WTC11 (cell line): Measurements from ENCODE around the gene TFAP2B. TPM values are rescaled to one million over a fixed set of nuclear protein-coding genes. Genes with fewer than 3 reads are reported as not detected.

Experiments used
- CREB1 ChIP-seq: sonication (generic); formaldehyde crosslinking; IDR thresholded peaks from 2 replicates; pipeline ENCODE4 v1.8.0; 2023; ENCODE audit warnings: mild to moderate bottlenecking, missing genetic modification reagents
- EMX1 ChIP-seq: fragments of 250-450 bp; sonication (Bioruptor Pico); IDR thresholded peaks from 2 replicates; pipeline ENCODE4 v1.8.0; 2021; ENCODE audit warnings: mild to moderate bottlenecking
- ETV6 ChIP-seq: sonication (generic); formaldehyde crosslinking; IDR thresholded peaks from 2 replicates; pipeline ENCODE4 v1.8.1; 2022; ENCODE audit warnings: mild to moderate bottlenecking, missing genetic modification reagents
- FOXK1 ChIP-seq: sonication (generic); formaldehyde crosslinking; IDR thresholded peaks from 2 replicates; pipeline ENCODE4 v1.8.0; 2022; ENCODE audit warnings: mild to moderate bottlenecking, moderate library complexity, missing genetic modification reagents
- GRHL2 ChIP-seq: fragments of 250-450 bp; sonication (Bioruptor Pico); IDR thresholded peaks from 2 replicates; pipeline ENCODE4 v1.8.0; 2022; ENCODE audit warnings: mild to moderate bottlenecking, moderate library complexity; ENCODE audit not compliant: insufficient replicate concordance, severe bottlenecking
- MYBL2 ChIP-seq: sonication (generic); formaldehyde crosslinking; IDR thresholded peaks from 2 replicates; pipeline ENCODE4 v1.8.1; 2023; ENCODE audit warnings: mild to moderate bottlenecking, moderate library complexity, missing genetic modification reagents
- NR2C2 ChIP-seq: sonication (generic); formaldehyde crosslinking; IDR thresholded peaks from 2 replicates; pipeline ENCODE4 v1.8.0; 2022; ENCODE audit warnings: mild to moderate bottlenecking, missing genetic modification reagents
- NR3C1 ChIP-seq: sonication (generic); formaldehyde crosslinking; conservative IDR thresholded peaks from 2 replicates; pipeline ENCODE4 v1.8.1; 2023; ENCODE audit warnings: low read depth, mild to moderate bottlenecking, missing genetic modification reagents
- PRRX2 ChIP-seq: fragments of 250-450 bp; sonication (Bioruptor Pico); IDR thresholded peaks from 2 replicates; pipeline ENCODE4 v1.8.0; 2021; ENCODE audit warnings: mild to moderate bottlenecking
- RELA ChIP-seq: sonication (generic); formaldehyde crosslinking; IDR thresholded peaks from 2 replicates; pipeline ENCODE4 v1.8.1; 2022; ENCODE audit warnings: missing genetic modification reagents, mild to moderate bottlenecking, borderline replicate concordance
- SMAD3 ChIP-seq: sonication (generic); formaldehyde crosslinking; IDR thresholded peaks from 2 replicates; pipeline ENCODE4 v1.8.0; 2022; ENCODE audit warnings: missing genetic modification reagents, mild to moderate bottlenecking, borderline replicate concordance
- SMAD4 ChIP-seq: sonication (generic); formaldehyde crosslinking; IDR thresholded peaks from 2 replicates; pipeline ENCODE4 v1.8.0; 2022; ENCODE audit warnings: mild to moderate bottlenecking, missing genetic modification reagents
- SP1 ChIP-seq: sonication (generic); formaldehyde crosslinking; conservative IDR thresholded peaks from 2 replicates; pipeline ENCODE4 v1.8.1; 2022; ENCODE audit warnings: missing genetic modification reagents
- ZNF121 ChIP-seq: sonication (generic); formaldehyde crosslinking; IDR thresholded peaks from 2 replicates; pipeline ENCODE4 v1.8.0; 2023; ENCODE audit warnings: missing genetic modification reagents
- ZNF138 ChIP-seq: sonication (generic); formaldehyde crosslinking; conservative IDR thresholded peaks from 2 replicates; pipeline ENCODE4 v1.8.1; 2022; ENCODE audit warnings: mild to moderate bottlenecking, moderate library complexity, missing genetic modification reagents
- ZNF219 ChIP-seq: sonication (generic); formaldehyde crosslinking; IDR thresholded peaks from 2 replicates; pipeline ENCODE4 v1.8.0; 2023; ENCODE audit warnings: missing genetic modification reagents, mild to moderate bottlenecking, borderline replicate concordance
- ZNF317 ChIP-seq: sonication (generic); formaldehyde crosslinking; IDR thresholded peaks from 2 replicates; pipeline ENCODE4 v1.8.1; 2023; ENCODE audit warnings: low read depth, mild to moderate bottlenecking, moderate library complexity, missing genetic modification reagents, borderline replicate concordance
- total RNA-seq: library from RNA; stranded (reverse); gene quantifications from 3 replicates; pipeline ENCODE4 v1.2.3, GENCODE V29; 2021
- TF ChIP-seq, protein P1 (sequence below): sonication (generic); formaldehyde crosslinking; IDR thresholded peaks from 2 replicates; pipeline ENCODE4 v1.8.0; 2022; ENCODE audit warnings: mild to moderate bottlenecking, missing genetic modification reagents
- TF ChIP-seq, protein P2 (sequence below): sonication (generic); formaldehyde crosslinking; IDR thresholded peaks from 2 replicates; pipeline ENCODE4 v1.8.0; 2022; ENCODE audit warnings: mild to moderate bottlenecking, missing genetic modification reagents
- TF ChIP-seq, protein P3 (sequence below): sonication (generic); formaldehyde crosslinking; IDR thresholded peaks from 2 replicates; pipeline ENCODE4 v1.8.1; 2023; ENCODE audit warnings: mild to moderate bottlenecking, missing genetic modification reagents
- TF ChIP-seq, protein P4 (sequence below): fragments of 250-450 bp; sonication (Bioruptor Pico); conservative IDR thresholded peaks from 2 replicates; pipeline ENCODE4 v1.9.0; 2021; ENCODE audit warnings: mild to moderate bottlenecking
- TF ChIP-seq, protein P5 (sequence below): fragments of 200-600 bp; IDR thresholded peaks from 2 replicates; pipeline ENCODE4 v1.8.0; 2022; ENCODE audit warnings: antibody characterized with exemption
- TF ChIP-seq, protein P6 (sequence below): sonication (generic); formaldehyde crosslinking; IDR thresholded peaks from 2 replicates; pipeline ENCODE4 v1.8.0; 2023; ENCODE audit warnings: mild to moderate bottlenecking, missing genetic modification reagents
- TF ChIP-seq, protein P7 (sequence below): fragments of 250-450 bp; sonication (Bioruptor Pico); IDR thresholded peaks from 2 replicates; pipeline ENCODE4 v1.9.0; 2021; ENCODE audit warnings: mild to moderate bottlenecking, borderline replicate concordance

TFAP2B gene
- total RNA-seq, 1 experiment from 2014 or later: not detected

DNA sequence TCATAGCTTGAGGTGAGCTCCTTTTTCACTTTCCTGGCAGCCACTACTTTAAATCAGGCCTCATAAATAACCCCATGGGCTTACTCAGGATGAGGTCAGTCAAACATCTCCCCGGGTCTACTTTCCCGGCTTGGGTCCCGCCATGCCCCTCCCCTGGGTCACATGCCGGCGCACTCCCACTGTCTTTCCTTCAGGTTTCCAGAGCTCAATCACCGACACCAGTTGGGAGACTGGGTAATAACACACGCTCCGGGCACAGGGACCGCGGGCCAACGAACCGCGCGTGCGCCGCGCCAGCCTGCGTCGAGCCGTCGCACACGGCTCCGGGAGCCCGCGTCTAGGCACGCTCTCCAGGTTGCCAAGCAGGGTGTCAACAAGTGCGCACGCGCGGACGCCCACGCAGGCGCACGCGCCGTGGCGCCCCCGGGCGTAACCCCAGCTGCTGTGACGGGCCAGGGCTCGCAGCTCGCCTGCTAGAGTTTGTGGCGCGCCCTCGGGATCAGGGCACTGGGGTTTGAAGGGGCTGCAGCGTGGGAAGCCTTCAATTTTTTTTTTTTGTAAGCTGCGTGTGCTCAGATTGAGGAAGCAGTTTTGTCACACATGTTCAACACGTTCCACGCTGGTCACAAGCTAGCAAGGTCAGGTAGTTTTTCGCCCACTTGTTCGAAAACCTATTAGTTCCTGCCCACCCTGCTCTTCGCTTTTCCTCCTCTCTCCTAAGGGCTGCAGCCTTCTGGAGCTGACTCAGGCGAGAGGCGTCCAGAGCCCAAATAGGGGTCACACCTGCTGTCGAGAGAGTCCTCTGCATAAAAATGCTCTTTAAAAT lies 31.8 kb downstream of the TFAP2B start (continued):
- TF ChIP-seq RELA (CRISPR knock-in tag) (no peak), MYBL2 (CRISPR knock-in tag) (0 out of 2 replicates have a peak, but pooled peaks have one; percentile 23), NR2C2 (no peak), NR3C1 (CRISPR knock-in tag) (no peak), ZNF121 (CRISPR knock-in tag) (no peak), CREB1 (CRISPR knock-in tag) (no peak), ZNF138 (CRISPR knock-in tag) (no peak), SMAD4 (CRISPR knock-in tag) (no peak), FOXK1 (CRISPR knock-in tag) (peak; percentile 63; the same call in 1 of the 2 replicates), PRRX2 (no peak), EMX1 (CRISPR knock-in tag) (no peak), SMAD3 (CRISPR knock-in tag) (no peak), SP1 (CRISPR knock-in tag) (no peak), ZNF219 (CRISPR knock-in tag) (no peak), GRHL2 (CRISPR knock-in tag) (no peak), ZNF317 (CRISPR knock-in tag) (no peak), ETV6 (CRISPR knock-in tag) (0 out of 2 replicates have a peak, but pooled peaks have one; percentile 14)
- TF ChIP-seq, protein P1, sequence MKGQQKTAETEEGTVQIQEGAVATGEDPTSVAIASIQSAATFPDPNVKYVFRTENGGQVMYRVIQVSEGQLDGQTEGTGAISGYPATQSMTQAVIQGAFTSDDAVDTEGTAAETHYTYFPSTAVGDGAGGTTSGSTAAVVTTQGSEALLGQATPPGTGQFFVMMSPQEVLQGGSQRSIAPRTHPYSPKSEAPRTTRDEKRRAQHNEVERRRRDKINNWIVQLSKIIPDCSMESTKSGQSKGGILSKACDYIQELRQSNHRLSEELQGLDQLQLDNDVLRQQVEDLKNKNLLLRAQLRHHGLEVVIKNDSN (CRISPR knock-in tag): peak; percentile 60; the same call in 1 of the 2 replicates
- TF ChIP-seq, protein P2, sequence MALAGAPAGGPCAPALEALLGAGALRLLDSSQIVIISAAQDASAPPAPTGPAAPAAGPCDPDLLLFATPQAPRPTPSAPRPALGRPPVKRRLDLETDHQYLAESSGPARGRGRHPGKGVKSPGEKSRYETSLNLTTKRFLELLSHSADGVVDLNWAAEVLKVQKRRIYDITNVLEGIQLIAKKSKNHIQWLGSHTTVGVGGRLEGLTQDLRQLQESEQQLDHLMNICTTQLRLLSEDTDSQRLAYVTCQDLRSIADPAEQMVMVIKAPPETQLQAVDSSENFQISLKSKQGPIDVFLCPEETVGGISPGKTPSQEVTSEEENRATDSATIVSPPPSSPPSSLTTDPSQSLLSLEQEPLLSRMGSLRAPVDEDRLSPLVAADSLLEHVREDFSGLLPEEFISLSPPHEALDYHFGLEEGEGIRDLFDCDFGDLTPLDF (CRISPR knock-in tag): no peak
- TF ChIP-seq, protein P3, sequence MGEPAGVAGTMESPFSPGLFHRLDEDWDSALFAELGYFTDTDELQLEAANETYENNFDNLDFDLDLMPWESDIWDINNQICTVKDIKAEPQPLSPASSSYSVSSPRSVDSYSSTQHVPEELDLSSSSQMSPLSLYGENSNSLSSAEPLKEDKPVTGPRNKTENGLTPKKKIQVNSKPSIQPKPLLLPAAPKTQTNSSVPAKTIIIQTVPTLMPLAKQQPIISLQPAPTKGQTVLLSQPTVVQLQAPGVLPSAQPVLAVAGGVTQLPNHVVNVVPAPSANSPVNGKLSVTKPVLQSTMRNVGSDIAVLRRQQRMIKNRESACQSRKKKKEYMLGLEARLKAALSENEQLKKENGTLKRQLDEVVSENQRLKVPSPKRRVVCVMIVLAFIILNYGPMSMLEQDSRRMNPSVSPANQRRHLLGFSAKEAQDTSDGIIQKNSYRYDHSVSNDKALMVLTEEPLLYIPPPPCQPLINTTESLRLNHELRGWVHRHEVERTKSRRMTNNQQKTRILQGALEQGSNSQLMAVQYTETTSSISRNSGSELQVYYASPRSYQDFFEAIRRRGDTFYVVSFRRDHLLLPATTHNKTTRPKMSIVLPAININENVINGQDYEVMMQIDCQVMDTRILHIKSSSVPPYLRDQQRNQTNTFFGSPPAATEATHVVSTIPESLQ: no peak
- TF ChIP-seq, protein P4, sequence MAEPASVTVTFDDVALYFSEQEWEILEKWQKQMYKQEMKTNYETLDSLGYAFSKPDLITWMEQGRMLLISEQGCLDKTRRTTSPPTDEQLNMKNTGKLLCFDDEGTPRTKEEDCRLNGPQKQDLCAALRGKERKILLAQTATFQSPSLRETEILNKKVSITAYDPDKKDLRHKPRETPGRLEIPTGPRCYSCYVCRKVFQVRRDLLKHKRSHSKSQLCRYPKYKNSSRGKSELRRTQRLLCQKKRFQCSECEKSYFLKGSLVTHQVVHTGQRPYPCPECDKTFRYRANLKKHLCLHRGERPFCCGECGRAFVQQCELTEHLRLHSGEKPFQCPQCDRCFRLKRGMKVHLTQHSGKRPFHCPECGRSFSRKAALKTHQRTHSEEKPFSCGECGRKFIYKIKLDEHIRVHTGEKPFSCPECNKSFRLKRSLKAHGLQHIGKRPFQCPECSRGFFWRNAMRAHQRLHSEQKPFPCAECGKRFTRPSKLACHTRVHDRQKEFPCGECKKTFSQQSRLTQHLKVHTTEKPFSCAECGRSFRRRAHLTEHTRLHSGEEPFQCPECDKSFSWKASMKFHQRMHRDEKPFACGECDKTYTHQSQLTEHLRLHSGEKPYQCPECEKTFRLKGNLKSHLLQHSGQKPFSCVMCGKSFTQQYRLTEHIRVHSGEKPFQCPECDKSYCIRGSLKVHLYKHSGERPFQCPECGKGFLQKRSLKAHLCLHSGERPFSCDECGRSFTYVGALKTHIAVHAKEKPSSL: no peak
- TF ChIP-seq, protein P5, sequence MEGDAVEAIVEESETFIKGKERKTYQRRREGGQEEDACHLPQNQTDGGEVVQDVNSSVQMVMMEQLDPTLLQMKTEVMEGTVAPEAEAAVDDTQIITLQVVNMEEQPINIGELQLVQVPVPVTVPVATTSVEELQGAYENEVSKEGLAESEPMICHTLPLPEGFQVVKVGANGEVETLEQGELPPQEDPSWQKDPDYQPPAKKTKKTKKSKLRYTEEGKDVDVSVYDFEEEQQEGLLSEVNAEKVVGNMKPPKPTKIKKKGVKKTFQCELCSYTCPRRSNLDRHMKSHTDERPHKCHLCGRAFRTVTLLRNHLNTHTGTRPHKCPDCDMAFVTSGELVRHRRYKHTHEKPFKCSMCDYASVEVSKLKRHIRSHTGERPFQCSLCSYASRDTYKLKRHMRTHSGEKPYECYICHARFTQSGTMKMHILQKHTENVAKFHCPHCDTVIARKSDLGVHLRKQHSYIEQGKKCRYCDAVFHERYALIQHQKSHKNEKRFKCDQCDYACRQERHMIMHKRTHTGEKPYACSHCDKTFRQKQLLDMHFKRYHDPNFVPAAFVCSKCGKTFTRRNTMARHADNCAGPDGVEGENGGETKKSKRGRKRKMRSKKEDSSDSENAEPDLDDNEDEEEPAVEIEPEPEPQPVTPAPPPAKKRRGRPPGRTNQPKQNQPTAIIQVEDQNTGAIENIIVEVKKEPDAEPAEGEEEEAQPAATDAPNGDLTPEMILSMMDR: no peak
- TF ChIP-seq, protein P6, sequence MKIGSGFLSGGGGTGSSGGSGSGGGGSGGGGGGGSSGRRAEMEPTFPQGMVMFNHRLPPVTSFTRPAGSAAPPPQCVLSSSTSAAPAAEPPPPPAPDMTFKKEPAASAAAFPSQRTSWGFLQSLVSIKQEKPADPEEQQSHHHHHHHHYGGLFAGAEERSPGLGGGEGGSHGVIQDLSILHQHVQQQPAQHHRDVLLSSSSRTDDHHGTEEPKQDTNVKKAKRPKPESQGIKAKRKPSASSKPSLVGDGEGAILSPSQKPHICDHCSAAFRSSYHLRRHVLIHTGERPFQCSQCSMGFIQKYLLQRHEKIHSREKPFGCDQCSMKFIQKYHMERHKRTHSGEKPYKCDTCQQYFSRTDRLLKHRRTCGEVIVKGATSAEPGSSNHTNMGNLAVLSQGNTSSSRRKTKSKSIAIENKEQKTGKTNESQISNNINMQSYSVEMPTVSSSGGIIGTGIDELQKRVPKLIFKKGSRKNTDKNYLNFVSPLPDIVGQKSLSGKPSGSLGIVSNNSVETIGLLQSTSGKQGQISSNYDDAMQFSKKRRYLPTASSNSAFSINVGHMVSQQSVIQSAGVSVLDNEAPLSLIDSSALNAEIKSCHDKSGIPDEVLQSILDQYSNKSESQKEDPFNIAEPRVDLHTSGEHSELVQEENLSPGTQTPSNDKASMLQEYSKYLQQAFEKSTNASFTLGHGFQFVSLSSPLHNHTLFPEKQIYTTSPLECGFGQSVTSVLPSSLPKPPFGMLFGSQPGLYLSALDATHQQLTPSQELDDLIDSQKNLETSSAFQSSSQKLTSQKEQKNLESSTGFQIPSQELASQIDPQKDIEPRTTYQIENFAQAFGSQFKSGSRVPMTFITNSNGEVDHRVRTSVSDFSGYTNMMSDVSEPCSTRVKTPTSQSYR (CRISPR knock-in tag): no peak
- TF ChIP-seq, protein P7, sequence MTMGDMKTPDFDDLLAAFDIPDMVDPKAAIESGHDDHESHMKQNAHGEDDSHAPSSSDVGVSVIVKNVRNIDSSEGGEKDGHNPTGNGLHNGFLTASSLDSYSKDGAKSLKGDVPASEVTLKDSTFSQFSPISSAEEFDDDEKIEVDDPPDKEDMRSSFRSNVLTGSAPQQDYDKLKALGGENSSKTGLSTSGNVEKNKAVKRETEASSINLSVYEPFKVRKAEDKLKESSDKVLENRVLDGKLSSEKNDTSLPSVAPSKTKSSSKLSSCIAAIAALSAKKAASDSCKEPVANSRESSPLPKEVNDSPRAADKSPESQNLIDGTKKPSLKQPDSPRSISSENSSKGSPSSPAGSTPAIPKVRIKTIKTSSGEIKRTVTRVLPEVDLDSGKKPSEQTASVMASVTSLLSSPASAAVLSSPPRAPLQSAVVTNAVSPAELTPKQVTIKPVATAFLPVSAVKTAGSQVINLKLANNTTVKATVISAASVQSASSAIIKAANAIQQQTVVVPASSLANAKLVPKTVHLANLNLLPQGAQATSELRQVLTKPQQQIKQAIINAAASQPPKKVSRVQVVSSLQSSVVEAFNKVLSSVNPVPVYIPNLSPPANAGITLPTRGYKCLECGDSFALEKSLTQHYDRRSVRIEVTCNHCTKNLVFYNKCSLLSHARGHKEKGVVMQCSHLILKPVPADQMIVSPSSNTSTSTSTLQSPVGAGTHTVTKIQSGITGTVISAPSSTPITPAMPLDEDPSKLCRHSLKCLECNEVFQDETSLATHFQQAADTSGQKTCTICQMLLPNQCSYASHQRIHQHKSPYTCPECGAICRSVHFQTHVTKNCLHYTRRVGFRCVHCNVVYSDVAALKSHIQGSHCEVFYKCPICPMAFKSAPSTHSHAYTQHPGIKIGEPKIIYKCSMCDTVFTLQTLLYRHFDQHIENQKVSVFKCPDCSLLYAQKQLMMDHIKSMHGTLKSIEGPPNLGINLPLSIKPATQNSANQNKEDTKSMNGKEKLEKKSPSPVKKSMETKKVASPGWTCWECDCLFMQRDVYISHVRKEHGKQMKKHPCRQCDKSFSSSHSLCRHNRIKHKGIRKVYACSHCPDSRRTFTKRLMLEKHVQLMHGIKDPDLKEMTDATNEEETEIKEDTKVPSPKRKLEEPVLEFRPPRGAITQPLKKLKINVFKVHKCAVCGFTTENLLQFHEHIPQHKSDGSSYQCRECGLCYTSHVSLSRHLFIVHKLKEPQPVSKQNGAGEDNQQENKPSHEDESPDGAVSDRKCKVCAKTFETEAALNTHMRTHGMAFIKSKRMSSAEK (CRISPR knock-in tag): no peak
